BJ (cell line): ENCODE results near the gene UTY. TPM values are rescaled to one million over a fixed set of nuclear protein-coding genes. Genes with fewer than 3 reads are reported as not detected.

ENCODE experiments used
- CTCF ChIA-PET: fragments of 350-600 bp; formaldehyde crosslinking; extraction: SDS; loops from one replicate; lab custom pipeline; 2021; ENCODE audit warnings: antibody characterized with exemption, inconsistent platforms; lab: Yijun Ruan, JAX
- POLR2A ChIA-PET: fragments of 300-600 bp; sonication (Branson Sonifier 250); formaldehyde crosslinking; extraction: SDS; loops from one replicate; lab custom pipeline; 2021; ENCODE audit warnings: antibody characterized with exemption; lab: Charles Lee
- DNase-seq: peaks from one replicate; pipeline ENCODE4 v3.0.0-alpha.2; 2011; ENCODE audit warnings: low read depth
- H3K27me3 ChIP-seq: 2 replicates; pipeline ENCODE4 v1.6.0; 2011; ENCODE audit warnings: low read length; ENCODE audit not compliant: control insufficient read depth, insufficient read depth
- H3K36me3 ChIP-seq: 2 replicates; pipeline ENCODE4 v1.5.1; 2011; ENCODE audit warnings: low read length; ENCODE audit not compliant: control insufficient read depth, insufficient read depth
- H3K4me3 ChIP-seq: 2 replicates; pipeline ENCODE4 v1.5.1; 2011; ENCODE audit warnings: low read depth, mild to moderate bottlenecking, control low read depth, low read length
- polyA plus RNA-seq: library from polyadenylated mRNA; depleted of rRNA; stranded (reverse); fragments of >200 nt; gene quantifications from 2 replicates; pipeline ENCODE4 v1.2.3, GENCODE V29; 2011
- TF ChIP-seq, protein P1 (sequence below): IDR thresholded peaks from 2 replicates; pipeline ENCODE4 v1.5.1; 2011; ENCODE audit warnings: low read depth, mild to moderate bottlenecking, control low read depth, inconsistent platforms, low read length, moderate library complexity; ENCODE audit not compliant: insufficient read depth

UTY gene
- polyA plus RNA-seq, 1 experiment = 5.8 TPM

DNA sequence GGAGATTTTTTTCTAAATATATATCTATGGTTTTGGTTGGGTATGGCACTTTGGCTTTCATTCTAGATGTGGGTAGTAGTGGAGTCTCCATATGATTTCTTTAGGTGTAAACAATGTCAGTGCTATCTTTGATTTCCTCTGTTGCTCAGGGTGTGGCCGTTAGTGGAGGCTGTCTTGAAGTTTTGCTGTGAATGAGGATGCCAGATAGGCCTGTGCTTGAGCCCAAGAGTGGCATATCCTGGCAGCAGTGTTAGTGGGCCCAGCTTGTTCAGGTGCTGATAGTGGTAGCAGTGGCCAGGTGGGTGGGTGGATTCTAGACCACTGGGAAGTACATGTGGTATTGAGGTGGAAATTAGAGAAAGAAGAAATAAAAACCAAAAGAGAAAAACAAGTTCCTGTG lies 8.9 kb upstream of the UTY start:
- no peaks in the 10 kb centered on the region for H3K27me3 ChIP-seq
- POLR2A ChIA-PET = no interaction called here
- CTCF ChIA-PET = no interaction called here
- TF ChIP-seq, protein P1, sequence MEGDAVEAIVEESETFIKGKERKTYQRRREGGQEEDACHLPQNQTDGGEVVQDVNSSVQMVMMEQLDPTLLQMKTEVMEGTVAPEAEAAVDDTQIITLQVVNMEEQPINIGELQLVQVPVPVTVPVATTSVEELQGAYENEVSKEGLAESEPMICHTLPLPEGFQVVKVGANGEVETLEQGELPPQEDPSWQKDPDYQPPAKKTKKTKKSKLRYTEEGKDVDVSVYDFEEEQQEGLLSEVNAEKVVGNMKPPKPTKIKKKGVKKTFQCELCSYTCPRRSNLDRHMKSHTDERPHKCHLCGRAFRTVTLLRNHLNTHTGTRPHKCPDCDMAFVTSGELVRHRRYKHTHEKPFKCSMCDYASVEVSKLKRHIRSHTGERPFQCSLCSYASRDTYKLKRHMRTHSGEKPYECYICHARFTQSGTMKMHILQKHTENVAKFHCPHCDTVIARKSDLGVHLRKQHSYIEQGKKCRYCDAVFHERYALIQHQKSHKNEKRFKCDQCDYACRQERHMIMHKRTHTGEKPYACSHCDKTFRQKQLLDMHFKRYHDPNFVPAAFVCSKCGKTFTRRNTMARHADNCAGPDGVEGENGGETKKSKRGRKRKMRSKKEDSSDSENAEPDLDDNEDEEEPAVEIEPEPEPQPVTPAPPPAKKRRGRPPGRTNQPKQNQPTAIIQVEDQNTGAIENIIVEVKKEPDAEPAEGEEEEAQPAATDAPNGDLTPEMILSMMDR = no peak
- H3K36me3 ChIP-seq = no peaks in the 10 kb centered on the region
- H3K4me3 ChIP-seq = no peak overlapping the region
- no peak for DNase-seq

DNA sequence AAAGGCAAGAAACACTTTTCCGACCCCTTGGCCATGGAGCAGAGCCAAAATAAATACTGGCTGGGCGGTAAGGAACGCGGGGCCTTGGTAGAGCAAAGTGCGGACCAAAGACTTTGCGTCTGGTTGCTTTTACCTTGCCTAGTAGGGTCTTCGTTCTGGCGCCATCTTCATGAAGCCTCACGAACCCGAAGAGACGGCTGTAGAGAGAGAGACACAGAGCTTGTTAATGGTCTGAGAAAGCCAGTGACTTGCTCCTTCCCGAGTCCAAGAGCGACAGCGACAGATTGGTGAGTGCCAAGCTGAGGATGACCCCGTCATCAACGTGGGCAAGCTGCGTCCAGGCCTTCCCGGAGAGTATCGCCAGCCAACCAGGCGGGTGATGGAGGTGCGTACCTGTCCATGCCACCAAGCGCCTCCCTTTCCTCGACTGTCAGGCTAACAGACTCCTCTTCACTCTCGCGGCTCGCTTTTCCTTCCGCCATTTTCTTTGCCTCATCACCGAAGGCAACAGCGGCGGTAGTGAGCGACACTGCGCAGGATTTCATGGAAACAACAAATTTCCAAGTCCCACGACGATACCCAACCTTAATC lies 617 bp downstream of the UTY start:
- CTCF ChIA-PET = no interaction called here
- TF ChIP-seq, protein P1 = 0 out of 2 replicates have a peak, but pooled peaks have one; percentile 7

DNA sequence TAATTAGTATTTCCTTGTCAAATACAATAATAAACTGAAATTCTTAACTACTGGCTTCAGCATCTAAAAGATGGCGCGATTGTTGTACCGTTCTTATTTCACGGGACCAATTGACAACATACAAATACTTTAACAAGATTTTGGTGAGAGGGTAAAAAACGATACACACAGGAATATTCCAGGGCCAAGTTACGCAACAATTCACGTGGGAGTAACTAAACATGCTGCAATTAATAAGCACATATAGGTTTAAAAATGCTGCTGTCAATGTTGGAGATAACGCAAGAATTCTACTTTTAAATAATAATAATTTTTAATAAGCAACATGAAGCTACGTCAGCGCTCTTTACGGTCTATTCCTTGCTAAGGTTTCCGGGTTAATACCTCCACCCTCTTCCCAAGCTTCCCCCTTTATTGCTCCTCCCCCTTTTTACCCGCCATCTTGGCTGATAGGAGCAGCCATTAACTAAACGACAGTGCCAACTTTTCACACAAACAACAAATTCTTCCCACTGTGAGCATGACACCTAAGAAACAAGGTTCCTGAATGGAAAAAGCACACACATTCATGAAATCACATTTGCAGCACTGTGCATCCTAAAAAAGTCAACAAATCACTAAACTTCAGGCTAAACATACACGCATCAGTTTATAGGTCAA lies 1.6 kb downstream of the UTY start:
- no peaks in the 10 kb centered on the region for H3K36me3 ChIP-seq
- ChIA-PET POLR2A (no interaction called here), CTCF (no interaction called here)
- DNase-seq = no peak
- TF ChIP-seq, protein P1 = no peak
- H3K27me3 ChIP-seq = no peaks in the 10 kb centered on the region
- H3K4me3 ChIP-seq = peak overlapping the region; percentile 86

More for the DNA sequence above, 617 bp downstream of the UTY start:
- H3K36me3 ChIP-seq = no peaks in the 10 kb centered on the region
- DNase-seq = no peak
- POLR2A ChIA-PET = no interaction called here
- H3K4me3 ChIP-seq = peak overlapping the region; percentile 86
- no peaks in the 10 kb centered on the region for H3K27me3 ChIP-seq

DNA sequence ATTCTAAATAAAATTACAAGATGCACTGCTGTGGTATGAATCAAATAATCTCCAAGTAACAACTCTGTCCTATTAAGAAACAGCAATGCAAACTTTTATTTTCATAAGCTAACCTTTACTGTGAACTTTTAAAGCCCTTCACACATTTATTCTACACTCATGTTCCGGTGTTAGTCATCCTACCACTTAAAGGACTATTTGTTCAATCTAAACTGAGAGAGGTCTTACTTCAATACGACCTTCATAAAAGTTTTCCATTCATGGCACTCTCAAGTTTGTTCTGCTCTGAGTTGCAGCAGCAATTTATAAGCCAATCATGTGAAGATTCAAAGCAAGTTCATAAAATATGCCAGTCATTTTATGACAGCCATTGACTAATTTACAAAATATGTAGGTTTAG lies 4.8 kb downstream of the UTY start:
- ChIA-PET CTCF (no interaction called here), POLR2A (no interaction called here)
- no peaks in the 10 kb centered on the region for H3K27me3 ChIP-seq
- TF ChIP-seq, protein P1 = no peak
- no peak for DNase-seq
- no peak overlapping the region for H3K4me3 ChIP-seq
- H3K36me3 ChIP-seq = no peaks in the 10 kb centered on the region

DNA sequence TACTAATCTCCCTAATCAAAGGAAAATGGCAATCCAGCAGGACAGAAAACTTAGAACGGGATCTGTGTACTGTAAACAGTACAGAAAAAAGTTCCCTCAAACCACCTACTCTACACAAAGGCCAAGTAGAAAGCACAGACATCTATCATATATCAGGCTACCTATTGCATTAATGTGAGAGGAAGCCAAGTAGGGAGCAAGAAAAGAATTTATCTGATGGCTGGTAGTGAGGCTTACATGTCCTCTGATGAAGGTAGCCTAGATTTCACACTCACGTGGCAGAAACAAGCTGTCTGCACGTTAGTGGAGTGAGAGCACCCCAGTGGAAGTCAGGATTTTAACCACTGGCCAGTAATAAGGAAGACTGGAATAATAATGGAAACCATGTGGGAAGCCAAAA lies 28.3 kb downstream of the UTY start:
- no peaks in the 10 kb centered on the region for H3K27me3 ChIP-seq
- CTCF ChIA-PET = no interaction called here

More for the DNA sequence above, 28.3 kb downstream of the UTY start:
- TF ChIP-seq, protein P1 = no peak
- H3K36me3 ChIP-seq = 0 out of 2 replicates have a peak, but pooled peaks cover 1% of the 10 kb centered on the region
- DNase-seq = no peak
- POLR2A ChIA-PET = no interaction called here
- no peak overlapping the region for H3K4me3 ChIP-seq
